OCI-LY7 (cell line): ENCODE measurements around the gene EXOC6B.

Experiments used
- CTCF ChIP-seq: fragments of 200-600 bp; sonication (generic); conservative IDR thresholded peaks from 2 replicates; pipeline ENCODE4 v1.5.1; 2014; ENCODE audit warnings: mild to moderate bottlenecking, antibody characterized with exemption, low read length, moderate library complexity, mixed read lengths
- EZH2phosphoT487 ChIP-seq: fragments of 200-600 bp; sonication (generic); IDR thresholded peaks from 2 replicates; pipeline ENCODE4 v1.6.1; 2018; ENCODE audit warnings: low read depth, borderline replicate concordance, mild to moderate bottlenecking, mixed run types, antibody characterized with exemption, low read length, moderate library complexity, mixed read lengths

- TF ChIP-seq CTCF (no peak), EZH2phosphoT487 (no peak)
Measured at GRCh38 chr2:72389447-72389846, 436.4 kb downstream of the EXOC6B start.
